CMK (cell line): ENCODE measurements around the gene ARMCX1.
"Not testable (repeated sequence)": the region's sequence is repeated elsewhere in the genome, so short reads cannot be mapped to it uniquely, and the experiment has no call there.

Experiments
- DNase-seq: peaks from one replicate; pipeline ENCODE4 v3.0.0-alpha.2; 2010; ENCODE audit warnings: low read depth

The ARMCX1 gene

GRCh38 chrX:101550362-101550750 is at the start of gene ARMCX1:
Gene ARMCX1 (plus strand): TSS chrX:101550547. CDS start chrX:101552931, 2,384 bp downstream.
- DNase-seq, result no peak

DNA sequence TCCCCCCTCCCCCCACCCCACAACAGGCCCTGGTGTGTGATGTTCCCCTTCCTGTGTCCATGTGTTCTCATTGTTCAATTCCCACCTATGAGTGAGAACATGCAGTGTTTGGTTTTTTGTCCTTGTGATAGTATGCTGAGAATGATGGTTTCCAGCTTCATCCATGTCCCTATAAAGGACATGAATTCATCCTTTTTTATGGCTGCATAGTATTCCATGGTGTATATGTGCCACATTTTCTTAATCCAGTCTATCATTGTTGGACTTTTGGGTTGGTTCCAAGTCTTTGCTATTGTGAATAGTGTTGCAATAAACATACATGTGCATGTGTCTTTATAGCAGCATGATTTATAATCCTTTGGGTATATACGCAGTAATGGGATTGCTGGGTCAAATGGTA is 47.4 kb upstream of the ARMCX1 start:
- not testable (repeated sequence) for DNase-seq

DNA sequence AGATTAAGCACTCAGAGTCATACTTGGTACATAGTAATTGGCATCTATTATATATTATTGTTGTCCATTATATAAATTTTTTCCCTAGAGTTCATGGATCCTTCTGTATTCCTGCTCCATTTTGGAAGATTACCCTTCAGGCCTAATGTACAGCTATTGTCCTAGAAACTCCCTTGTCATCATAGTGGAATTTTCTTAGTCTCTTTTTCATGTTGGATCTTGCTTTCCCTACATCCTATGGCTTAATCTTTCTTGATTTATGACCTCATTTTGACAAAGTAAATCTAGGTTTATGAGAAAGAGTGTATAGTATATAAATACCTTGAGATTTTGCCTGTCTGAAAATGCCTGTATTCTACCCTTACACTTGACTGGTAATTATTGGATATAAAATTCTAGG is 43.0 kb upstream of the ARMCX1 start:
- DNase-seq, result no peak

- no peak for DNase-seq
Measured at GRCh38 chrX:101507986-101508385, 42.4 kb upstream of the ARMCX1 start.

- no peak for DNase-seq
Measured at GRCh38 chrX:101530944-101531343, 19.4 kb upstream of the ARMCX1 start.

- DNase-seq, result no peak
Measured at GRCh38 chrX:101539116-101539515, 11.2 kb upstream of the ARMCX1 start.

- DNase-seq, result no peak
Measured at GRCh38 chrX:101550751-101551379, 518 bp downstream of the ARMCX1 start.

DNA sequence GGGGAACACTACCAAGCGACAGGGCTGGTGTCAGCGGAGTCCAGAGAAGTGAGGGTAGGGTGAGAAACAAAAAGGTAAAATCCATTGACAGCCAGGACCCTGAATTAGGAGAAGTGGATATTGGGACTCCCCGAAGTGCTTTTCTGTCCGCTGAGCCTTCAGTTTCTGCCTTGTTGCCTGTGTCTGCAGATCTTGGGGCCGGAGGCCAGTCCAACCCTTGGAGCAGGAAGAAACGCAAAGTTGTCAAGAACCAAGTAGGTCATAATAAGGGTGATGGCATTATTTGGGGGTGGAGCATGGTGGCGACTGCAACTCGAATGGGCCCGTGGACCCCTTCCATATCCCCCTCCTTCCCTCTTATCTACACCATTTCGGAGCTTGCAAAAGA is 1.0 kb downstream of the ARMCX1 start:
- DNase-seq, result no peak

DNA sequence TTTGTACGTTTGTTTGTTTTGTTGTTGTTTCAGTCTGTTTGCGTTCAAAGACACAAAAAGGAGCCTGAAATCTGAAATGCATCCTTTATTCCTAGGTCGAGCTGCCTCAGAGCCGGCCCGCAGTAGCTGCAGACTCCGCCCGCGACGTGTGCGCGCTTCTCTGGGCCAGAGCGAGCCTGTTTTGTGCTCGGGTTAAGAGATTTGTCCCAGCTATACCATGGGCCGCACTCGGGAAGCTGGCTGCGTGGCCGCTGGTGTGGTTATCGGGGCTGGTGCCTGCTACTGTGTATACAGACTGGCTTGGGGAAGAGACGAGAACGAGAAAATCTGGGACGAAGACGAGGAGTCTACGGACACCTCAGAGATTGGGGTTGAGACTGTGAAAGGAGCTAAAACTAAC is 2.4 kb downstream of the ARMCX1 start:
- DNase-seq, result no peak

GRCh38 chrX:101564651-101565050 is 14.3 kb downstream of the ARMCX1 start:
- DNase-seq, result no peak

- DNase-seq, result no peak
Measured at GRCh38 chrX:101595739-101596419, 45.5 kb downstream of the ARMCX1 start.

GRCh38 chrX:101599592-101599991 is 49.2 kb downstream of the ARMCX1 start:
- not testable (repeated sequence) for DNase-seq

DNA sequence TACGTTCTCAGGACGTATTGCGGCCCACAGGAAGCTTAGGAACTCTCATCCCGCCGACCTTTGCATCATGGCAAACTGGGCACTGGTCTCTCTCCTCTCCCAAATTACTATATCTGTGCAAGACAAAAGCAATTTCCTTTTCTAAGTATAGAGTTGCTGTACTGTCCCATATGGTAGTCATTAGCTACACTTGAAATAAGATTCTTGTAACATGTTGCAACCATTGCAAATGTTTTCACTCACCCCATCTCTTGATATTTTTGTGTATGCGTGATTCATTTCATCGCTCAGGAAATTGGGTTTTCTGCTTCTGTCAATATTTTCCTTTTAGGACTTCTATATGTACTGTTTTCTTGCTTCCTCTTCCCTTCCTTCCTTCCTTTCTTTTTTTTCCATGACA is 51.7 kb downstream of the ARMCX1 start:
- no peak for DNase-seq
